ENCODE data around the gene PKN1.

DNA sequence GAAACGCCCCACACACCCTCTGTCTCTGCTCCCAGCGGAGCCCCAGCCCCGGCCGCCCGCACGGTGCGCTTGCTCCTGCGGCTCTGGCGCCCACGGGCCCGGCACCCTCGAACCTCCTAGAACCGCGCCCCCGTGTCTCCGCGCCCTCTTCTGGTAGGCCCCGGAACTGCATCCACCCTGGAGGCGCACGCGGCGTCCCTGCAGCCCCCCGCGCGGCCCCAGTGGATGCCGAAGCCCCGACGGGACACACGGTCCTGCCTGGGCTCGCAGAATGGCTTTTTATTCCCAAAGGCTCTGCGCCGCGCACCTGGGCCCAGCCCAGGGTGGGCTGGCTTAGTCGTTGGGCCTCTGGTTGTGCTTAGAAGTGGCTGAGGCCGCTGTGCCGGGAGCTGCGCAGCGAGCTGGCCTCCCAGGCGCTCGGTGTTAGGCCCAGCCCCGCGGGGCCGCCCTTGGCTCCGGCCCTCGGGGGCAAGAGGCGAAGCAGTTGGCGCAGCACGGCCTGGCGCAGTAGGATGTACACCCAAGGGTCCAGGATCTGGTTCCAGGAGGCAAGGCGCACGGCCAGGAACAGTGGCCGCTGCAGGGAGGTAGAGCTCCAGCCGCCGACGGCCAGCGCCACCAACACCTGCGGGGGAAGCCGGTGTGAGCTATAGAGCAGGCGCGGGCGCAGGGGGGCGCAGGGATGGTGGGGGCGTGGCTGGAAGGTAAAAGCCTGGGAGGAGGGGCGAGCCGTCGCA is 39.3 kb downstream of the PKN1 start:
- TF ChIP-seq CTCF (optimal IDR thresholded peaks at IDR 0.05 in 1 of 3, IDR thresholded peaks at IDR 0.05 in 1 of 3, conservative IDR thresholded peaks at IDR 0.05 in 1 of 3; ENCODE audit: extremely low read depth in 1 of 3, insufficient read depth in 2 of 3, low read length in 3 of 3) (peak; percentile 69 to 96 (median 87)), EZH2 (IDR thresholded peaks at IDR 0.05; ENCODE audit: low read length) (no peak)
